KOPT-K1 (cell line): ENCODE data around the gene DHPS.
"Not testable (repeated sequence)": the region's sequence is repeated elsewhere in the genome, so short reads cannot be mapped to it uniquely, and the experiment has no call there.

ENCODE experiments used
- H3K27ac ChIP-seq: fragments of 200-600 bp; sonication (generic); 2 replicates; pipeline ENCODE4 v1.5.1; 2016; ENCODE audit warnings: antibody characterized with exemption, mild to moderate bottlenecking, low read depth, low read length; ENCODE audit not compliant: poor library complexity, severe bottlenecking
- H3K36me3 ChIP-seq: fragments of 200-600 bp; sonication (generic); 2 replicates; pipeline ENCODE4 v1.5.1; 2017; ENCODE audit warnings: antibody characterized with exemption, mild to moderate bottlenecking, low read length, moderate library complexity; ENCODE audit not compliant: insufficient read depth
- H3K9me3 ChIP-seq: fragments of 200-600 bp; sonication (generic); 2 replicates; pipeline ENCODE4 v1.5.1; 2017; ENCODE audit warnings: antibody characterized with exemption, low read length, mild to moderate bottlenecking; ENCODE audit not compliant: insufficient read depth, poor library complexity, severe bottlenecking

The DHPS gene

DNA sequence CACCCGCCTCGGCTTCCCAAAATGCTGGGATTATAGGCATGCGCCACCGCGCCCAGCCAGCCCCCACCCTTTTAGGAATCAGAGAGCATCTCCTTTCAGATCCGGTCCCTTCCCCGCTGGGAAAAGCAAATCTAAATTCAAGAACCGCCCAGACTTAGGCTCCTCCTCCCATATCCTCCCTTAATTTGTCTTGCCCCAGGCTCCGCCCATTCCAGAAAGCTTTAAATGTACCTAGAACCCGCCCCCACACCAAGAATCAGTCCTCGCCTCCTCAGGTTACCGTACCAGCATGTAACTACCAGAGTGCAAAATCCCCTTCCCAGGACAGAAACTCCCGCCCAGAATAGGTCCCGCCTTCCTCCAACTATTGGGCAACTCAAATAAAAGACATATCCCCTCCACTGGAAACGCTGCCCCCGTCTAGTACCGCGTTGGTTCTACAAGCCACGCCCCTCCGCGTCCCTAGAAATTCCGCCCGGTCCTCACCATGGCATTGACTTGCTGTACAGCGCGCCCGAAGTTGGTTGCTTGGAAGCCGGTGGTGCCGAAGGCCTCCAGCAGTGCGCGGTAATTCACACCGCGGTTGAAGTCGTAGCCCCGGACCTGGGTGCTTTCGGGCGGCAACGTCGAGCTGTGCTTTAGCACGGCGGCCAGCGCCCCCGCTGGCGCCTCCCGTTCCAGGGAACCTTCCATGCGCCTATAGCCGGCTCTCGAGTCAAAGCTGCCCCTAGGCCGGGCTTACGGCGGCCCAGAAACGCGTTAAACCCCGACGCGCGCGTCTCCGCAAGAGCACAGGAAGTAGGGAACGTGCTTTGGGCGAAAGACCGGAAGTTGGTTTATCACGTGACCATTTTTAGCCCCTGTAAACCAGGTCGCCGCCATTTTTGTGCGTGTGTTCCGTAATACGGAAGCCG, at the start of gene DHPS:
Gene DHPS (minus strand): TSS at position 807 of the 914 bp plus-strand sequence. CDS start 114 bp downstream, at position 693.
- H3K9me3 ChIP-seq, result no peaks in the 10 kb centered on the region
- H3K36me3 ChIP-seq, result peaks cover 40% of the 10 kb centered on the region
- peak within 1 kb of the TSS; percentile 98 for H3K27ac ChIP-seq

GRCh38 chr19:12731337-12731736, 49.7 kb upstream of the DHPS start:
- Histone ChIP-seq H3K27ac (no peak overlapping the region), H3K9me3 (no peaks in the 10 kb centered on the region), H3K36me3 (peaks cover 59% of the 10 kb centered on the region)

DNA sequence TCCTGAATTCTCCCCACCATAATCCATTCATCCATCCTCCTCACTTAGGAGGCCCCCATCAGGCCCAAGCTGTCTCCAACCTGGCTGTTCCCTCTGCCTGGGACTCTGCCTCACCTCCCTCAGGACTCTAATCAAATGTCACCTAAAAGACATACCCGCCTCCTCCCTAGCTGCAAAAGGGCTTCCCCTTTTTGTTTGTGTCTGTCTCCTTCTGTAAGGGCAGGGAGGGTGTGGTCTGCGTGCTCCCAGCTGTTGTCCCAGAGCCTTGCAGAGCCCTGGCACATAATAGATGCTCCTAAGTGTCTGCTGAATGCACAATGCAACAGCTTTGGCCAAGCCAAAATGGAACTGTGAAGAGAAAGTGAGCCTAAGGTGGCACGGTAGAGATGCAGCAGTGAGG, 48.4 kb upstream of the DHPS start:
- Histone ChIP-seq H3K36me3 (peaks cover 59% of the 10 kb centered on the region), H3K27ac (no peak overlapping the region), H3K9me3 (no peaks in the 10 kb centered on the region)

DNA sequence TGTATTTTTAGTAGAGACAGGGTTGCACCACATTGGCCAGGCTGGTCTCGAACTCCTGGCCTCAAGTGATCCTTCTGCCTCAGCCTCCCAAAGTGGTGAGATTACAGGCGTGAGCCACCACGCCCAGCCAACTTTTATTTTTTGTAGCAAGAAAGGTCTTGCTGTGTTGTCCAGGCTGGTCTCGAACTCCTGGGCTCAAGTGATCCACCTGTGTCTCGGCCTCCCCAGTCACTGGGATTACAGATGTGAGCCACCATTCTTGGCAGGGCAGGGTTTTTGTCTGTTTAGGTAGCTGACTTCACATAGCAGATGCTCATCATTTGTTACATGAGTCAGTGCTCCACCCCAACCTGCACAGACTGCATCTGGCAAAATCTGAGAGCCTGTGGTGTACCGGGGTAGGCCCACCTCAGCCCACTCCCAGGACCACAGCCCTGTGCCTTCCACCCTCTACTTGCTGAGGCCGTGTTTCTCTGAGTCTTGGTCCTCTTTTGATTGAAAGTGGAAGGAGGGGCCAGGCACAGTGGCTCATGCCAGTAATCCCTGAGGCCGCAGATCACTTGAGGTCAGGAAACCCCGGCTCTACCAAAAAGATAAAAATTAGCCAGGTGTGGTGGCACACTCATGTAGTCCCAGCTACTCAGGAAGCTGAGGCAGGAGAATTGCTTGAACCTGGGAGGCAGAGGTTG, 46.2 kb upstream of the DHPS start:
- no peaks in the 10 kb centered on the region for H3K9me3 ChIP-seq
- no peak overlapping the region for H3K27ac ChIP-seq
- H3K36me3 ChIP-seq, result peaks cover 59% of the 10 kb centered on the region

- peaks cover 53% of the 10 kb centered on the region for H3K36me3 ChIP-seq
- no peaks in the 10 kb centered on the region for H3K9me3 ChIP-seq
- no peak overlapping the region for H3K27ac ChIP-seq
These were observed 45.3 kb upstream of the DHPS start for GRCh38 chr19:12726988-12727316.

DNA sequence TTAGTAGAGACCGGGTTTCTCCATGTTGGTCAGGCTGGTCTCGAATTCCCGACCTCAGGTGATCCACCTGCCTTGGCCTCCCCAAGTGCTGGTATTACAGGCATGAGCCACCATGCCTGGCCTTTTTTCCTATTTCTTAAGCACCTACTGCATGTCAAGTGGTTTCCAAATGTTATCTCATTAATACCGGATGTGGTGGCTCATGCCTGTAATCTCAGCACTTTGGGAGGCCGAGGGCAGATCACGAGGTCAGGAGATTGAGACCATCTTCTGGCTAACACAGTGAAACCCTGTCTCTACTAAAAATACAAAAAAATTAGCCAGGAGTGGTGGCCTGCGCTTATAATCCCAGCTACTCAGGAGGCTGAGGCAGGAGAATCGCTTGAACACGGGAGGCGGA, 43.9 kb upstream of the DHPS start:
- H3K27ac ChIP-seq, H3K9me3 ChIP-seq: not testable (repeated sequence)
- peaks cover 41% of the 10 kb centered on the region for H3K36me3 ChIP-seq

- Histone ChIP-seq H3K36me3 (peaks cover 39% of the 10 kb centered on the region), H3K9me3 (no peaks in the 10 kb centered on the region), H3K27ac (peak within 1 kb of the TSS; percentile 83)
These were observed 42.2 kb upstream of the DHPS start, which contains the start of gene TNPO2 for GRCh38 chr19:12723641-12724426. Gene TNPO2 (minus strand): TSS chr19:12723932. CDS start chr19:12720977, 2,955 bp downstream.

- H3K9me3 ChIP-seq, result no peaks in the 10 kb centered on the region
- H3K36me3 ChIP-seq, result peaks cover 39% of the 10 kb centered on the region
- H3K27ac ChIP-seq, result peak overlapping the region; percentile 83
These were observed 41.6 kb upstream of the DHPS start for GRCh38 chr19:12723381-12723640.

DNA sequence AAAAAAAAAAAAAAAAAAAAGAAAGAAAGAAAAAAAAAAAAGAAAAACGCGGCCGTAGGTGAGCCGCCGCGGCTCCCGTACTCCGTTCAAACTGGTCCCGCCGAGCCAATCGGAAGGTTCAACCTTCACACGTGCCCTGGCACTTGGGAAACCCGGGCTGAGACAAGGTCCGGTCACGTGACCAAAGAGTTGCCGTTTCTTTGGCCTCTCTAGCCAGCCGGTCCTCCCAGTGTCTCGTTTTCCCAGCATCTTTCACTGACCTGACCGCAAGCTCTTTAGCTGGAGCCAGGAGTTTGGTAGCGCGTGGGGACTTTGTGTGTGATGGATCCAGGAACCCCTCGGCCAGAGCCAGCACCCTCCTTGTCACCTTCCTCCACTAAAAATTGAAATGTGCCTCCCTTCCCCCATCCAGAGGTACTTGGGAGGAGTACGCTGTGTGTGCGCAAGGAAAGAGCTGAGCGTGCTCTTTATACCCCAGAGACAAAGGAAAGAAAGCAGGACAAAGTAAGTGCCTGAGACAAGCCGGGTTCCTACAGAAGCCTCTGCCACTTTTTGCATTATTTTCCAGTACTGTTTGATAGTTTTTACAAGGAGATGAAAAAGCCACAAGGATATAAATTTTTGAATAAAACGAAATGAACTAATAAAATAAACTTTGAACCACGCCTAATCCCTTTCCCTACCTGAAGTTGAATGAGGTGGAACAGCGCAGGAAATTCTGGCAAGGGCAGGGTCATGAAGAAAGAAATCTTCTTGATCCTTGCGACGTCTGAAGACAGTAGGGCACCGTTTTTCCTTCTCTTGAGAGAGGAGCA, 41.1 kb upstream of the DHPS start:
- H3K36me3 ChIP-seq, result peaks cover 39% of the 10 kb centered on the region
- peak overlapping the region; percentile 83 for H3K27ac ChIP-seq
- H3K9me3 ChIP-seq, result no peaks in the 10 kb centered on the region

DNA sequence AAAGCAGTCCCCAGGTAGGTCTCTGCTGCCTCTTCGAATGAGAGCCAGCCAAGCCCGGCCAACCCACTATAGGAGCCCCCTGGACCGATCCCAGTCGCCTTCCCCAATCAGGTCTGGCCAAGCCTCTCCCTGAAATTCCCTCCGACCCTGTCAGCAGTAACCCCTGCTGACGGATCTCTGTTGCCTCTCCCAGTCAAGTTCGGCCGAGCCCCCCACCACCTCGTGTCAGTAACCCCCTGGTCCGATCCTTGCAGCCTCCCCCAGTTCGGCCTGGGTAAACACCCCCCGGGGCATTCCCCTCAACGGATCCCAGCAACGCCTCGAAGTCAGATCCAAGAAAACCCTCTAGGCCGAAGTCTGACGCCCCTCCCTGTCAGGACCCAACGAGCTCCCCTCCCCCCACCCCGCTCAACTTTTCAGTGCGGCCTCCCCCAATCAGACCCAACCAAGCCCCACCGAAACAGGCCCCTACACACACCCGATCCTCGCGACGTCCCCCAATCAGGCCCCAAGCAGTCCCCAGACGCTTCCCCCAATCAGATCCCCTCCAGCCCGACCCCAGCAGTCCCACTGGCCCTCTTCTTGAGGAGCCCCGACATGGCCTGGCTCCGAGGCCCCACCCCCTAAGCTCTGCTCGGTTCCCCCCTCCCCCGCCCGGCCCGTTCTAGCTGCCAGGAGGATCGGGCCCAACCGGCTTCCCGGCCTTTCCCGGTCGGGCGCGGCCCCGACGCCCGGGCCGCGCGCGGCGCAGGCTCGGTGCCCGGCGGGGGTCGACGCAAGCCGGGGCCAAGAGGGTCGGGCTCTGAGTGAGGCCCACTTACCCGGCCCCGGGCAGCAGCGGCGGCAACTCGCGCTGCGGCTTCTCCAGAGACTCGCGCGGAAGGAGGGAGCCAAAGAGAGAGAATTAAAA, 40.2 kb upstream of the DHPS start:
- Histone ChIP-seq H3K36me3 (peaks cover 42% of the 10 kb centered on the region), H3K27ac (peak overlapping the region; percentile 83)

GRCh38 chr19:12720851-12721655, 39.4 kb upstream of the DHPS start:
- H3K27ac ChIP-seq, result peak overlapping the region; percentile 83
- H3K9me3 ChIP-seq, result no peaks in the 10 kb centered on the region
- H3K36me3 ChIP-seq, result peaks cover 45% of the 10 kb centered on the region

More for the DNA sequence above, 40.2 kb upstream of the DHPS start:
- no peaks in the 10 kb centered on the region for H3K9me3 ChIP-seq

DNA sequence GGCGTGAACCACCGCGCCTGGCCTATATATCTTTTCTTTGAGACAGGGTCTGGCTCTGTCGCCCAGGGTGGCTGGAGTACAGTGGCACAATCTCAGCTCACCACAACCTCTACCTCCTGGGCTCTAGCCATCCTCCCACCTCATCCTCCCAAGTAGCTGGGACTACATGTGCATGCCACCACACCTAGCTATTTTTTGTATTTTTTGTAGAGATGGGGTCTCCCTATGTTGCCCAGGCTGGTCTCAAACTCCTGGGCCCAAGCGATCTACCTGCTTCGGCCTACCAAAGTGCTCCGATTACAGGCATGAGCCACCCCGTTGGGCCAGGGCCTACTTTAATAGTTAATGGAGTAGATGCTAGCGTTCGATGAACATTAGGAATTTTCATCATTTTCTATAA, 38.6 kb upstream of the DHPS start:
- peaks cover 52% of the 10 kb centered on the region for H3K36me3 ChIP-seq
- H3K9me3 ChIP-seq, result no peaks in the 10 kb centered on the region
- peak overlapping the region; percentile 83 for H3K27ac ChIP-seq

DNA sequence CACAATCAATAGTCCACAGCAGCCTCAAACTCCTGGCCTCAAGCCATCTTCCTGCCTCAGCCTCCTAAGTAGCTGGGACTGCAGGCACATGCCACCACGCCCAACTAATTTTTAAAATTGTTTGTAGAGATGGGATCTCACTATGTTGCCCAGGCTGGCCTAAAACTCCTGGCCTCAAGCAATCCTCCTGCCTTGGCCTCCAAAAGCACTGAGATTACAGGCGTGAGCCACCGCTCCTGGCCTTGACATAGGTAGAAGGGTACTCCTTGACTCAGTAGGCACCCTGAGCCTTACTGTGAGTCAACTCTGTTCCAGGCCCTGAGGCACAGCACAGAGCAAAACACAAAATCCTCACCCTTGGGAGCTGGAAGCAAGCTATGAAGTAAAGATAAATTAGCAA, 34.2 kb upstream of the DHPS start:
- no peak overlapping the region for H3K27ac ChIP-seq
- H3K36me3 ChIP-seq, result peaks cover 93% of the 10 kb centered on the region
- no peaks in the 10 kb centered on the region for H3K9me3 ChIP-seq
